ENCODE data around the gene WDR11. TPM values are rescaled to one million over a fixed set of nuclear protein-coding genes. Genes with fewer than 3 reads are reported as not detected.

Gene WDR11
- total RNA-seq, 2 donors from 2014 or later: 79.6 to 96.1 TPM

- H3K36me3 ChIP-seq (ENCODE audit: control insufficient read depth, insufficient read depth, low read length): no peaks in the 10 kb centered on the region
- no peak overlapping the region for H3K4me3 Mint-ChIP-seq
- WGBS, 2 experiments (ENCODE audit: insufficient coverage in 1 of 2, insufficient read length in 1 of 2): 86 to 90% methylated on average over 3 of the region's 3 CpGs
- H3K27me3 Mint-ChIP-seq (ENCODE audit: insufficient read depth): peaks cover 6% of the 10 kb centered on the region
- peaks cover 4% of the 10 kb centered on the region for H3K9me3 ChIP-seq (ENCODE audit: control insufficient read depth, low read length)
- no peaks in the 10 kb centered on the region for H3K4me1 ChIP-seq (ENCODE audit: control insufficient read depth, insufficient read depth, low read length)
- H3K4me3 ChIP-seq (ENCODE audit: low read length): no peak overlapping the region
- H3K27me3 ChIP-seq (ENCODE audit: control insufficient read depth, insufficient read depth, low read length, poor library complexity, severe bottlenecking): no peaks in the 10 kb centered on the region
- H3K9ac ChIP-seq (ENCODE audit: extremely low read depth, low read length, poor library complexity, severe bottlenecking): no peak overlapping the region
- no peak for TF ChIP-seq CTCF (conservative IDR thresholded peaks at IDR 0.05)
- H3K27ac Mint-ChIP-seq: no peak overlapping the region
- peaks cover 1% of the 10 kb centered on the region for H3K9me3 Mint-ChIP-seq
- H3K36me3 Mint-ChIP-seq (ENCODE audit: low read depth): no peaks in the 10 kb centered on the region
- peaks cover 4% of the 10 kb centered on the region for H3K4me1 Mint-ChIP-seq
- no peak for DNase-seq
- no peak overlapping the region for H3K27ac ChIP-seq (ENCODE audit: low read depth, low read length)
These were observed 80.3 kb downstream of the WDR11 start for GRCh38 chr10:120931423-120931822.

- no peak overlapping the region for H3K4me3 ChIP-seq (ENCODE audit: low read length)
- peaks cover 3% of the 10 kb centered on the region for H3K27me3 Mint-ChIP-seq (ENCODE audit: insufficient read depth)
- no peaks in the 10 kb centered on the region for H3K36me3 ChIP-seq (ENCODE audit: control insufficient read depth, insufficient read depth, low read length)
- no peaks in the 10 kb centered on the region for H3K27me3 ChIP-seq (ENCODE audit: control insufficient read depth, insufficient read depth, low read length, poor library complexity, severe bottlenecking)
- H3K4me3 Mint-ChIP-seq: no peak overlapping the region
- no peaks in the 10 kb centered on the region for H3K4me1 ChIP-seq (ENCODE audit: control insufficient read depth, insufficient read depth, low read length)
- H3K27ac ChIP-seq (ENCODE audit: low read depth, low read length): no peak overlapping the region
- 87 to 91% methylated on average over 3 to 4 of the region's 4 CpGs for WGBS, 2 experiments (ENCODE audit: insufficient coverage in 1 of 2, insufficient read length in 1 of 2)
- H3K9me3 ChIP-seq (ENCODE audit: control insufficient read depth, low read length): peaks cover 4% of the 10 kb centered on the region
- no peaks in the 10 kb centered on the region for H3K36me3 Mint-ChIP-seq (ENCODE audit: low read depth)
- peaks cover 3% of the 10 kb centered on the region for H3K9me3 Mint-ChIP-seq
- no peak overlapping the region for H3K27ac Mint-ChIP-seq
- no peaks in the 10 kb centered on the region for H3K4me1 Mint-ChIP-seq
- H3K9ac ChIP-seq (ENCODE audit: extremely low read depth, low read length, poor library complexity, severe bottlenecking): no peak overlapping the region
- no peak for DNase-seq
- TF ChIP-seq CTCF (conservative IDR thresholded peaks at IDR 0.05): no peak
These were observed 80.8 kb downstream of the WDR11 start for GRCh38 chr10:120931999-120932398.

- TF ChIP-seq CTCF (conservative IDR thresholded peaks at IDR 0.05): no peak
- Mint-ChIP-seq H3K27me3 (ENCODE audit: insufficient read depth) (peaks cover 7% of the 10 kb centered on the region), H3K9me3 (peaks cover 14% of the 10 kb centered on the region), H3K4me1 (peaks cover 9% of the 10 kb centered on the region), H3K27ac (no peak overlapping the region), H3K36me3 (ENCODE audit: low read depth) (no peaks in the 10 kb centered on the region), H3K4me3 (no peak overlapping the region)
- Histone ChIP-seq H3K4me3 (ENCODE audit: low read length) (no peak overlapping the region), H3K4me1 (ENCODE audit: control insufficient read depth, insufficient read depth, low read length) (no peaks in the 10 kb centered on the region), H3K9me3 (ENCODE audit: control insufficient read depth, low read length) (peaks cover 4% of the 10 kb centered on the region), H3K9ac (ENCODE audit: extremely low read depth, low read length, poor library complexity, severe bottlenecking) (no peak overlapping the region), H3K27me3 (ENCODE audit: control insufficient read depth, insufficient read depth, low read length, poor library complexity, severe bottlenecking) (no peaks in the 10 kb centered on the region), H3K27ac (ENCODE audit: low read depth, low read length) (no peak overlapping the region), H3K36me3 (ENCODE audit: control insufficient read depth, insufficient read depth, low read length) (no peaks in the 10 kb centered on the region)
- DNase-seq: no peak
- WGBS, 2 experiments (ENCODE audit: insufficient coverage in 1 of 2, insufficient read length in 1 of 2): 92% methylated on average over 5 of the region's 5 CpGs; no CpG with 5 or more reads in 1 of the 2 experiments
These were observed 87.7 kb downstream of the WDR11 start for GRCh38 chr10:120938822-120939221.

Data from endodermal cell (in vitro differentiated cells).